DMS53 (cell line): ENCODE data around the gene FNDC3B.

Source experiments
- DNase-seq: peaks from one replicate; lab custom pipeline; 2025; lab: John Stamatoyannopoulos, UW

Gene FNDC3B

GRCh38 chr3:172150913-172151650 is 111.7 kb downstream of the FNDC3B start:
- DNase-seq: no peak

GRCh38 chr3:172151651-172152649 is 112.6 kb downstream of the FNDC3B start:
- no peak for DNase-seq

DNA sequence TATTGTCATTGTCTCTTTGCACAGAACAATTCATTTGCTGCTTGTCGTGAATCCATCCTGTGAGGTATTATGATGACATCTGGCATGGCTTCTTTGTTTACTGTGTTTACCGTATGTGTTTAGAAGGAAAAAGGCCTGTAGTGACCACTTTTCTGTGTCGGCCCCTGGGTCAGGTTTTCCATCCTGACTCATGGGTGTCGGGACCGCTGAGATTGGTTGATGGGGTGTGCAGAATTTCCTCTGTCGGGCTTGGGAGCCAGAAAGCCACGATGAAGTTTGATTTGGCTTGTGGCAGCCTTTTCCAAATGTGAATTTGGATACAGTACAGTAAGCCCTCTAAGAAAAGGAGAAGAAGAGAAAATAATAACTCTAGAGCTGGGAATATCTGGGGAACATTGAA is 113.5 kb downstream of the FNDC3B start:
- no peak for DNase-seq

DNA sequence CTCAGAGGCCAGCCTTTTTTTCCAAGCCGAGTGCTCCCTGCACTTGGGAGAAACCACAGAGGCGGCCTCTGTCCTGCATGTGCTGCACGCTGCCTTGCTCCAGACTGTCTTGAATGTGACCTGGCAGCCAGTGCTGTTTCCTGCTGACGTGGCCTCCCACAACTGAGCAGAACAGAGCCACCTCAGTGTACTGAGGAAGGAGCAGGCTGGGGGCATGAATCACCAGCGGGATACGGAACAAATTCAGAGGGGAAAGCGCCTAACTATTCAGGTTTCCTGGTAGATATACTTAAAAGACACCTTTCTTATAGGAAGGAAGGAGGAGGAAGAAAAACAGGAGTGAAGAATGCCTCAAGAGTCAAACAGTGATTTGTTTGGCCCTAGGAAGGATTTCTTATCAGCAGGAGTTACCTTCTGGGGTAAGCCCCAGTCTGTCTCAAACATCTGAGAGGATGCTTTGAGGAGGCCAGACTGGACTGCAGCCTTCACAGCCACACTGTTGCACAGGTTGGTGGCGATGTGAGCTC is 114.0 kb downstream of the FNDC3B start:
- no peak for DNase-seq

DNA sequence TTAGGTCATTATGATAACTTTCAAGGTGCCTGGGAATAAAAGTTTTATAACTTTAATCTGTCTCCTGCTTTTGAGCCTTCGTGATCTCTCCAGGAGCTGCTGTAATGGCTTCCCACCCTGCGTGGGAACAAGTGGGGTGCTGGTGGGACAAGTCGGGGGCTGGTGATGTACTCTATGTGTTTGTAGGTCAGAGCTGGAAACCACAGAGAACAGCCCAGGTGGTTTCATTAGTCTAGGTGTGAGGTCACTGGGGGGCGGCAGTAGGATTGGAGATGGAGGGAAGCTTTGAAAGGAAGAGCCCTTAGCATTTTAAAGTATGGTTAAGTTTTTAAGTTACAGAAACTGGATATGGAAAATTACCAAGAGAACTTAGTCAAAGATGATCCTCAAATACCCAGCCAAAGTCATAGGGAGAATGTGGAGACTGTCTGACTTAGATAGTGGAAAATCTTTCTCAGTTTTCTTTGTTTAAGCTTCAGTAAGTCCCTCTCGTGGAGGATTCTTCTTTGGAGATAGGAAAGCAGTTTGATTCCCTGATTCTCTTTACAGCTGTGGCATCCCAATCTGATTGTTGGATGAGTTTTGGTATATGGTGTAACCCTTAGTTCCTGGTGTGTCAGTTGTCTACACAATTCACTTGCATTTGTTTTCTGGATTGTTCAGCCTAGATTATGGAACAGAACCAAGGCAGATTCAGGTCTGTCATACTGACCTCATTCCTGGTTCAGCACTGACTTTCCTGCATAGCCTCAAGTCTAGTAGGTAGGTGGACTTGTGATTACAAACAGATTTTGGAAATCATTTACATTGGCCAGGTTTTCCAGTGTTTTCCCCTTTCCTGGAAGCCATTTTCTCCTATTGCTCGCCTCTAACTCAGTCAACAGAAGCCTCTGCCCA is 115.6 kb downstream of the FNDC3B start:
- DNase-seq: no peak

DNA sequence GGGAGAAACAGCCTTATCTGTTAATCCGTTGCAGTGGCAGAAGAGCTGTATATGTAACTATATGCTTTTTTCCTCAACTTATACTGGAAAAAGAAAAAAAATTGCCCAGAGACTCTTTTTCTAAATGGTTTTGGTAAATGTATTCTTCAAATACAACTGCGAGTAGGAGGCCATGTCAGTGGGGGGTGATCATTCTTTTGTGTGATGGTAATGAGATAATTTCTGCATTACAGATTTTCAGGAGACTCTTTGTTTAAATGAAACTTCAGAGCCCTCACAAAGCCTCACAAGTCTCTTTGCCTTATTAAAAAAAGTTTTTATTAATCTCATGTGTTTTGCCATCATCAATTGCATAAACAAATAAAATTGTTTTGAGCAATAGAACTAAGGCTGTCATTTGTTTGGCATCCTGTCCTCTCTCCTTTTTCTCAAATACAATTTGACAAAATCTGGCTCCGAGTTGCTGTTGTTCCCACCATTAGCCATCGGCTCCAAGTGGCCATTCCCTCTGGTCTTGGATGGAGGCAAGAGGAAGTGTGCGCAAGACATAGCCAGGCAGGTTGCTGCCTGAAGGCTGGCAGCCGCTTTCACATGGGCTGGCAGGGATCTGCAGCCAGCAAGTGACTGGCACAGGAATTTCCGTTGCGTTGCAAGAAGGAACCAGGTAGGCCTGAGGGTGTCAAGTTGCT is 116.7 kb downstream of the FNDC3B start:
- DNase-seq: no peak

GRCh38 chr3:172156586-172156955 is 117.2 kb downstream of the FNDC3B start:
- no peak for DNase-seq

- DNase-seq: no peak
These were observed 118.3 kb downstream of the FNDC3B start for GRCh38 chr3:172157564-172158258.

DNA sequence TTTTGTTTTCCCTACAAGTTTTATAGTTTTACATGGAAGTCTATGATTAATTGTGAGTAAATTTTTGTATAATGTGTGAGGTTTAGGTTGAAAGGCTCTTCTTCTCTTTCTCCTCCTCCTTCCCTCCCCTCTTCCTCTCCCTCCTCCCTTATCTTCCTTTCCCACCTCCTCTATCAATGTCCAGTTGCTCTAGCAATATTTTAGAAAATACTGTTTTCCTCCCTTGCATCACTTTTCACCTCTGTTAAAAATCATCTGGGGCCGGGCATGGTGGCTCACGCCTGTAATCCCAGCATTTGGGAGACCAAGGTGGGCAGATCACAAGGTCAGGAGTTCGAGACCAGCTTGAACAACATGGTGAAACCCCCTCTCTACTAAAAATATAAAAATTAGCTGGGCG is 119.4 kb downstream of the FNDC3B start:
- DNase-seq: no peak

DNA sequence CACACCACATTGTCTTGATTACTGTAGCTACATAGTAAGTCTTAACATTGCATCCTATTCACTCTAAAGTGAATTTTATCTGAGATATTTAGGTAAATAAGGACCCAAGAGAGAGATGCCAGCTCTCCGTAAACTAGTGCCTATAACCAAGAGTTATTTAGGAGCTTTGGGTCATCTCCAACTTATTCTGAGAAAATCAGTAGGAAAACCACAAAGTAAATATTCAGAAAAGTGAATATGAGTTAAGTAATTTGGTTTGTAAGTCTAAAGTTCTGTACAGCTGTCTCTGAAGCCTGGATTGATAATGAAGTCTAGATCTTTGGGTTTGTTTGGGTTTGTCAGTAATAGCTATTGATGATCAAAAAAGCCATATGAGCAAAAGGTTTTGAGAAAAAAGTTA is 120.0 kb downstream of the FNDC3B start:
- no peak for DNase-seq

DNA sequence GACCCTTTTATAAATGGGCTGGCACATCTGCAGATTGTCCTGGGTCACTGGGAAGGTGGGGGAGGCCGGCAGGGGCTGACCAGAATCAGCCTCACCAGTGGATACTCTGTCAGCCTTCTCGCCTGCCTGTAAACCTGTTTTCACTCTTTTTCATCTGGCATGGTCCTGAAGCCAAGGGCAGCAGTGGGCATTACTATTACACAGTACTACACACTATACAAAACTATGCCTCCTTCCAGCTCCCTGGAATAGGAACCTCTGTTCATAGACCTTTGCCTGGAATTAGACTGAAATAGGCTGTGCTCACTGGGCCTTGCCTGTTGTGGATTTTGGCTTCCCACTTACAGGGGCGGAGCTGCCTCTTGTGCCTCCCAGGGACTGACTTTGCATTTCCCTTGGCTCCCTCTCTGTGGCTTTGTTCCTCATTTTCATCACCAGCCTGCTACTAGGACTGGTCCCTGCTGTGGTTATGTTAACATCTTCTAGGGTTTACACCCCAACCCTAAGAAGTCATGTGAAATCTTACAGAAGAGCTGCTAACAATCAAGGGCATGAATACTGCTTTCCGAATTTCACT is 120.7 kb downstream of the FNDC3B start:
- DNase-seq: no peak

DNA sequence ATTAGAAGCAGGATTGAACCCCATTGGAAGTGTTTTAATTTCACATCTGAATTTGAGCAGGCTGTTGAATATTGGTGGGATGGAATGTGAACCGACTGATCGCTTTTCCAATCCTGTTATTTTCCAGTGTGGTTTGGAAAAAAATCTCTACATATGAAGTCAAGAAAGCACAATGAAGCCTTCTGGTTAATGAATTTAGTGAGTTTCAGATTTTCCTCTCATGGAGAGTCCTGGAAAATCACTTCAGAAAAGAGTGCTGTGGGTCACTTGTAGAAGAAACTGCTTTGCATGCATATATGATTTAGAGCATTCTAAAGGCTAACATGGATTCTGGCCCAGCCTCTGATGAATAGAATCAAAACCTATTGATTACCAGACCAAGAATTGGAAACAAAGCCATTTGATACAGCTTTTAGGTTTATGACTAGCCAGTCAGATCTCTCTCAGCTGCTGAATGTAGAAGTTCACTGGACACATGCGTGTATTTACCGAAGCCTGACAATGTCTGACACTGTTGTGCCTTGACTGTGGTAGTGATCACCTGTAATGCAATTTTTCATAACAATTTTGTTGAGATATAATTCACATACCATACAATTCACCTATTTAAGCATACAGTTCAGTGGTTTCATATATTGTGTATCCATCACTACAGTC is 121.9 kb downstream of the FNDC3B start:
- DNase-seq: no peak

DNA sequence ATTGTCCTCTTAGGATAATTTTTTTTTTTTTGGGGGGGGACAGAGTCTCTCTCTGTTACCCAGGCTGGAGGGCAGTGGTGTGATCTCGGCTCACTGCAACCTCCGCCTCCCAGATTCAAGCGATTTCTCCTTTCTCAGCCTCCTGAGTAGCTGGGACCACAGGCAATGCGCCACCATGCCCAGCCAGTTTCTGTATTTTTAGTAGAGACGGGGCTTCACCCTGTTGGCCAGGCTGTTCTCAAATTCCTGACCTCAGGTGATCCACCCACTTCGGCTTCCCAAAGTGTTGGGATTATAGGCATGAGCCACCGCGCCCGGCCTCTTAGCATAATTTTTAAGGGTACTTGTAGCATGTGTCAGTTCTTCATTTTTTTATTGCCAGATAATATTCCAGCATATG is 122.6 kb downstream of the FNDC3B start:
- no peak for DNase-seq

DNA sequence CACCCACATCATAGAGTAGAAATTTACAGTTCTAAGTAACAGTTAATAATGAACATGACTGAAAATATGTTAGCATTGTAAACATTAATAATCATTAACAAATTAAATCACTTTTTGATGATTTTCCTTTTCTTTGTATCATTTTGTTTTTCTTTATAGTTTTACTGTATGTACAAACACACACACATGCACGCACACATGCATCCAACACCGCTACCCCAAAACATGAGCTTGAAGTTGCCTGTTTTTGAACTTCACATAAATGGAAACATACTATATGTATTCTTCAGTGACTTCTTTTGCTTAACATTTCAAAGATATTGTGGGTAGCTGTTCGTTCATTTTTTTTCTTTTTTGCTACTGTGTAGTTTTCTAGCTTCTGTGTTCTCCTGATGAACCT is 123.9 kb downstream of the FNDC3B start:
- no peak for DNase-seq

DNA sequence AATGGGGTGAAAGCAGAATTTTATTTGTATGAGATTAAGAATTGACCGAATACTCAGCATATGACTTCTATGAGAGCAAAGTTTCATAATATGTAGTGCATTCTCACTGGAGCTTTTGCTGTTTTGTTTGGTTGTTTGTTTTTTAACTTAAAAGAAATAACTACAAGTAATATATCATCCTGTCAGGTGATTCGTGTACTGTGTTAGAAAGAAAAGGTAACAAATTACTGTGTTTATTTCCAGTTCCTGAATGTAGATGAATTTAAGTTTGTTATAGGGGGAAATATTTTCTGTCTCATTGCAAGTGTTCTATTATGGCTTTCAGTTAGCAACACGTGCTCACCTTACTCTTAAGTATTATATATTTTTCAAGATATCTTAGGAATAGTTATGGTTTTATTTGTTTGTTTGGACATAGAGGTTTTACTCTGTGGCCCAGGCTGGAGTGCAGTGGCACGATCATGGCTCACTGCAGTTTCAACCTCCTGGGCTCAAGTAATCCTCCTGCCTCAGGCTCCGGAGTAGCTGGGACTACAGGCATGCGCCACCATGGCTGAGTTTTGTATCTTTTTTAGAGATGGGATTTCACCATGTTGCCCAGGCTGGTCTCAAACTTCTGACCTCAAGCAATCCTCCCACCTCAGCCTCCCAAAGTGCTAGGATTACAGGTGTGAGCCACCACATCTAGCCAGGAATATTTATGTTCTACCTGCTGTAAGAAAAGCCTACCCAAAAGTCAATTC is 125.4 kb downstream of the FNDC3B start:
- DNase-seq: no peak

DNA sequence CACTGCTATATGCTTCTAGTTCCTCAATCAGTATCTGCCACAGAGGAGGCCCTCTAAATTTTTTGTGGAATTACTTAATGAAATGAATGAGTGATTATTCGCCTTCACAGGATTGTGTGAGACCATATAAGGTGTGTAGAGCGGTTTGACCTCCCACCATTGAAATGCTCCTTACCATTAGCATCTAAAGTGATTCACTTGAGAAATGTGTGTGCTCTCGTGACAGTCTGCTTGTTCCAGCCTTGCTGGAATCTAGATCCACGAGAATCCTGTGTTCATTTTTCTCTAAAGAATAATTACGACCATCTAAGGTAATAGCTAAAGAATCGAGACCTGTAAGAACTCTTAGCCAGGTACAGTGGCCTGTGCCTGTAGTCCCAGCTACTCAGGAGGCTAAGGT is 126.9 kb downstream of the FNDC3B start:
- no peak for DNase-seq

- DNase-seq: no peak
These were observed 127.5 kb downstream of the FNDC3B start for GRCh38 chr3:172166890-172167289.

DNA sequence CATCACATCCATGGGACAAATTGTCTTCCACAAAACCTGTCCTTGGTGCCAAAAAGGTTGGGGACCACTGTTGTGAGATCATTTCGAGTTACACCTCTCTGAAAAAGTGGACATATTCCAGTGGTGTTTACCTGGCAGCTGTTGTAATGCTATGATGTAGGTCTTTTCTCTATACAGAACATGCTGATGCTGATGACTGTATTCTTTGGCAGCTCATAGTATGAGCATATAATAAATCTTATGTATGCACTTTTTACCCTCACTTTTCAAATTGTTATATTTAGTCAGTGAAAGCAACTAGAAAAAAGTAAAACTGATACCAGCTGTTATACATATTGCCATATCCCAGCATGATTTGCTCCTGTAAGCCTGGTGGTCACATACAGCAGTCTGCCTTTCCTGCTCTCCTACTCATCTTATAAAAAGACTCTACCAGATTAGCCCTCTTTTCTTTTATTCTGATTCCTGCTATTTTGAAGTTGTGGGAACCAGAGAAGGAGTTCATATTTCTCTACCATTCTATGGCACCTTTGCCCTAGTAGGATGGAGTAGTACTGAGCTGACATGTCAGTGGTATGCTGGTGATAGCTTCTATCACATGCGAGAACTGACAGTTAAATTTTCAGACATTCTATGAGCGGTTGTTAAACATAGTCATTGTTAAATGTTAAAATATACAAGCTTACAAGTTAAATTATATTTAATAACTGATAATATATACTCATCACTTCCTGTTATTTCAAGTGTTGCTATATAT is 128.7 kb downstream of the FNDC3B start:
- no peak for DNase-seq
